HG02763 (cell line): Measurements from ENCODE around the gene ZNF697.
"Not testable (repeated sequence)": the region's sequence is repeated elsewhere in the genome, so short reads cannot be mapped to it uniquely, and the experiment has no call there.

Experiments
- ATAC-seq: cut with Tn5 transposase; IDR thresholded peaks from one replicate; pipeline ENCODE4 v1.9.1; 2021; ENCODE audit warnings: mild to moderate bottlenecking, moderate library complexity; ENCODE audit not compliant: unreplicated experiment

The ZNF697 gene

GRCh38 chr1:119647734-119648619, at the start of gene ZNF697:
TSS of gene ZNF697 (minus strand) at chr1:119648266. CDS start at chr1:119626100, 22,166 bp downstream.
- ATAC-seq, result peak; percentile 70

DNA sequence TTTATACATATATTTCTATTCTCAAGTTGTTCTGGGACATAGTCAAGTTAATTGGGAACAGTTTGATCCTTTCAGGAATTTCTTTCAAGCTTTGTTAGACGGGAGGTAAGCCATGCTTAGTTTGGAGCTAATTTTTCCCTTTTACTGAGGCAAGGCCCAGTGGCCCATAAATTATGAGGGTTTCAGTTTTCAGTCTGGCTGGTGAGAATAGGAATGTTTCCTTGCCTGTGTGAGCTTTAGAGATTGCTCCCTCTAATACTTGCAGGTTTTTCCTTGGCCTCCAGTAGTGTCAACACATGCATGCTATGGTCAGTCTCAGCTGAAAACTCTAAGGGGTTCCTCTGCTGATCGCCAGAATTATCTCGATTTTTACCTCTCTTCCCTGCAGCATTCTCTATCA, 49.5 kb upstream of the ZNF697 start:
- ATAC-seq, result no peak

- ATAC-seq, result not testable (repeated sequence)
Observed at GRCh38 chr1:119696863-119697262, 48.8 kb upstream of the ZNF697 start.

DNA sequence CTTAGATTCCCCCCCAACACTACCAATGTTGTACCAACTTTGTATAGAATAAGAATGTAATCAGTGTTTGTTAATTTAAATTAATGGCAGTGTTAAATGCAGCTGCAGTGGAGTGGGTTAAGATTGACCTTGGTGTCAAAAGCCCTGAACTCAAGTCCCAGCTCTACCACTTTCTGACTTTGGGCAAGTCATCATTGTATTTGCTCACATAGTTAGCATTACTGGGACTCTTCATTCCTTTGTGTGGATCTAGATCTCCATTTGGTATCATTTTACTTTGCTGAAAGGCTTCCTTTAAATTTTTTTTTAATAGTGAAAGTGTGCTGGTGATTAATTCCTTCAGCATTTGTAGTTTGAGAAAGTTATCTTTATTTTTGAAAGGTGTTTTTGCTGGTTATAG, 41.4 kb upstream of the ZNF697 start:
- ATAC-seq, result no peak

- ATAC-seq, result no peak
Observed at GRCh38 chr1:119688810-119689209, 40.7 kb upstream of the ZNF697 start.

DNA sequence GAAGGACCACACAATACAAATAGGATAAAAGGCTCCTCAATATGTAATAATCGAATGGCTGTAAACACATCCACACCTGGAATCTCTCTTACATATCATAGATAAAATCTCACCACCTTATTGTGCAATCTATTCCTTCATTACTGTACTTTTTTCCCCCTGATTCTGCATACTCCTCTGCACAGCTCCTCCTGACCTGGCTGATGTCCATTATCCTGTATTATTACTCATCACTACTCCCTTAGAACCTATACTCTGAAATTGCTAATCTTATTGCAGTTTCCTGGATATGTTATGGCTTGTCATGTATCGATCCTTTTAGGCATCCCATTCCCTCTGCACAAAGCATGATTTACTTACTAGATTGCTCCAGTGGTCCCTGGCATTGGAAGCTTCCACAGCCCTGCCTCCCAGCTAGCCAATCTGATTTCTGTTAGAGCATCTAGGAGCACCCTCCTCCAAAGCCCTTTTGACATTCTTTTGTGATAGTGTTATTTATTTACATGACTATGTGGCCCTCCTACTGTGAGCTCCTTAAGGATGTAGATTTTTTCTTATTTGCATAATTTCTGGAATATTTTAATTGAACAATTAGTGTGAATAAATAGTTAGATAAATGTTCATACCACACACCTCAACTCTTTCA, 39.5 kb upstream of the ZNF697 start:
- ATAC-seq, result no peak

GRCh38 chr1:119686661-119687060, 38.6 kb upstream of the ZNF697 start:
- no peak for ATAC-seq

- no peak for ATAC-seq
Observed at GRCh38 chr1:119683893-119684292, 35.8 kb upstream of the ZNF697 start.

DNA sequence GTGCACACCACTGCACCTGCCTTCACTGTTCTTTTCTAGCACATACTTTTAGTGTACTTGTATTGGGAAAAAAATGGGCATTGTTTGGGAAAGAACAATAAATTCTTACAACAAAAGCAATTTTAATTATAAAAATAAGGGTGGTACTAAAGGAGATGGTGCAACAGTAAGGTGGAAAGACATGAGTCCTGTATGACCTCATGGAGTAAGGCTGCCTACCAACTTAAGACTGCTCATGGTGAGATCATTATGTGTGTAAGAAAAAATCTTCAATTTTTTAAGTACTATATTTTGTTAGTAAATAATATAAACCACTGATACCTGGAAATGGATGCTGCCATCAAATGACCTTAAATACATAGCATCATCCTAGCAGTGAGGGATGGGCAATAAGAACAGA, 34.1 kb upstream of the ZNF697 start:
- no peak for ATAC-seq

- no peak for ATAC-seq
Observed at GRCh38 chr1:119681560-119681959, 33.5 kb upstream of the ZNF697 start.

DNA sequence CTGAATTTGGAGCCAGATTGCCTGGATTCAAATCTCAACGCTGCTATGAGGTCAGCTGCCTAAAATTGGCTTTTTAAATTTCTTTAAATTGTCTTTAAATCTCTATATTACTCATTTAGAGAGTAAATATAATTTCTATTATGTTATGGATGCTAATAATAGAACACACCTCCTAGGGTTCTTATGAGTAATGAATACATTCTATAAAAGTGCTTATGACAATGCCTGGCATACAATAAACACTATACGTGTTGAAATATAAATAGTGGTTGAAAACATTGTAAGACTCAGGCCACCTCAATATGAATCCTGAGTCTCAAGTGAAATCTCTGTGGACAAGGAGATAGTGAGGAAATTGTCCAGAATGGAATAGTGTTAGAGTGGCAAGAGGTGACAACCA, 32.7 kb upstream of the ZNF697 start:
- no peak for ATAC-seq

DNA sequence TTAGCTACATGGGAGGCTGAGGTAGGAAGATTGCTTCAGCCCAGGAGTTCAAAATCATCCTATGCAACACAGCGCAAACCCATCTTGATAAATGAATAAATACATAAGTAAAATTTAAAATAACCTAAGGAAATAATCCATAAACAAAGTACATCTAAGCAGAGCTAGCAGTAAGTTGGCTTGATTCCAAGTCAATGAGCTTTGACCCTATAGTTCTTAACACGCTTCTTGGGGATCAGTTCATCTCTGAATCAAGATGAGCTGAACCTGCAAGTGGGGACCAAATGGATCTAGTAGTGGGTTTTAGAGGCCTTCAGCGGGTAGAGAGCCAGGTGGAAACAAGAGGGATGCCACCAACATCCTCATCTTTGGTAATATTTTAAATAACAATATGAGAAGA, 32.1 kb upstream of the ZNF697 start:
- no peak for ATAC-seq

- no peak for ATAC-seq
Observed at GRCh38 chr1:119679223-119679622, 31.2 kb upstream of the ZNF697 start.

- ATAC-seq, result no peak
Observed at GRCh38 chr1:119676571-119677206, 28.6 kb upstream of the ZNF697 start.

DNA sequence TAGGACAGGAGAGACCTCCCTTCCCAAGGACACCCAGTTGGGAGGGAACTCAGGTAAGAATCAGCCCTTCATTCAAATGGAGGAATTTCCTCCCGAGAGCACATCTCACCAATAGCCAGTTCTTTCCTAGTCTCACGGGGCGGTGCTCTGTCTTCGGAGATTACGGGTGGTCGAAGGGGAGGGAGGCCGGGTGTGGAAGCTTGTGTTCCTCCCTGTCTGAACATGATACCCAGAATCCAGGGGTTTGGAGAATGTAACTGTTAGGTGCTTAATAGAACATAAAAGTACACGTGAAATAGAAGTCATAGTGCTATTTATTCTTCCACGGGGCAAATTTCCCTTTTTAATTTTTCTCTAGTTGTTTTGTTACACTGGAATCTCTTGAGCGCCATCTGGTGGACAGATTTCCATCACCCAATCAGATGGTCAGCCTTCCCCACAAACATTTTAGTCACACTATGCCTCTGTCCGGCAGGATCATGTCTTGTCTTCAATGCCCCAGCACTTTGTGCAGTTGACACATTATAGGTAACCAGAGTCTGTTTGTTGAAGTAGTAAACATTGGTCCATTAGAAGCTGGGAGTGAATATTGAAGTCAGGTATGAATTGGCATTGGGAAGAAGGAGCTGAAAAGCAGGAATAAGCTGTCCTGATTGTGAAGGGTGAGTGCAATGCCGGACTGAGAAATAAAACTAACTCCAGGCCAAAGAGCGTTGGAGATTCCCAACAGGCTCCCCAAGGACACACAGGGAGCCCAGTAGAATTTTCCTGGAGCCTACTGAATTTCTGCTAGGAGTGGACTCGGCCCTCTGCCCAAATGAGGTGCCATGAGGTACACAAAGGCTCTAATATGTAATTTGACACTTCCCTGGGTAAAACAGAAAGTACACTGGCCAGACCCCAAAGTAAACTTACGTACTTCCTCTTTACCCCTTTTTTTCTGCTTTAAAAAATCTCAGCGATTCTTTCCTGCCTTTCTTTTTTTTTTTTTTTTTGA, 27.6 kb upstream of the ZNF697 start:
- peak; percentile 46 for ATAC-seq

- peak; percentile 57 for ATAC-seq
Observed at GRCh38 chr1:119674835-119675289, 26.8 kb upstream of the ZNF697 start.

DNA sequence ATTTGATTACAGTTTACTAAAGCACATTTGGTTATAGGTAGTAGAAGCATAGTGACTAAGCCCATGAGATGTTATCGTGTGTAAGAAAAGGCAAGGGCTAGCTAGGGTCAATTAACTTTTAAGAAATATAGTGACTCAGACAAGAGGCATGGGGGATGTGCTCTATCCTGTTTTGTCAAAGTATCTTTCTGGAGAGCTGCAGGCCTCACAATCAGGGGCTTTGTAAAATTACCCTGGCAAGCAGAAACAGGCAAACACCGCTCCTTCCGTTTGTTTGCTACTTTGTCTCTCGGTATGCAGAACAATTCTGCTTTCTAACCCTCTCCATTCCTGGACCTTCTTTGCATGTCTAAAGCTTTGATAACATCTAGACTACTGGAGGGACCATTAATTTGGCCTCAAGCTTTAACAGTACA, 26.1 kb upstream of the ZNF697 start:
- ATAC-seq, result no peak

- no peak for ATAC-seq
Observed at GRCh38 chr1:119673171-119673940, 25.3 kb upstream of the ZNF697 start.

DNA sequence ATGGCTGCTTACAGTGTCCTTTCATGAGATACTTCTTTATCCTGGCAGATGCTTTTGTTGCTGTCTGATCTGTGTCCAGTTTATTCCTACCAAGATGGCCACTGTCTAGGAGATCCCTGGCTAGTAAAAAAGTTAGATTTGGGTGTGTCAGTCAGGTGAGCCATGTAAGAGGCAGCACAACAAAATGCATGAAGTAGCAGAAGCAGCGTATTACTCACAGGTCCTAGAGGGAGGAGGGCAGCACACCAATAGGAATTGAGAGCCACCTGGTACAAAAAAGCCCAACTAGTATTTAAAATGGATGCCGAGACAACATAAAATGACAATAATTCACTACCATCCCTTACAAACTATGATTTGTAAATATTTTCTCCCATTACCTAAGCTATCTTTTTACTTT, 22.8 kb upstream of the ZNF697 start:
- no peak for ATAC-seq

DNA sequence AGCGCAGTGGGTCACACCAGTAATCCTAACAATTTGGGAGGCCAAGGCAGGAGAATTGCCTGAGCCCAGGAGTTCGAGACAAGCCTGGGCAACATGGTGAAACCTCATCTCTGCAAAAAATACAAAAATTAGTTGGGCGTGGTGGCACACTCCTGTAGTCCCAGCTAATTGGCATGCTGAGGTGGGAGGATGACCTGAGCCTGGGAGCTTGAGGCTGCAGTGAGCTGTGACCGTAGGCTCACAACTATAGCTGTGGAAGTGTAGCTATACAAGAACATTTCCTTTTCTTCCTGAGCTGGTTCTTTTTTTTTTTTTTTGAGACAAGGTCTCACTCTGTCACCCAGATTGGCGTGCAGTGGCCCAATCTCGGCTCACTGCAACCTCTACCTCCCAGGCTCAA, 19.1 kb upstream of the ZNF697 start:
- ATAC-seq, result no peak
